ENCODE data around the gene YY1AP1.
"Not testable (repeated sequence)": the region's sequence is repeated elsewhere in the genome, so short reads cannot be mapped to it uniquely, and the experiment has no call there.

Gene YY1AP1

DNA sequence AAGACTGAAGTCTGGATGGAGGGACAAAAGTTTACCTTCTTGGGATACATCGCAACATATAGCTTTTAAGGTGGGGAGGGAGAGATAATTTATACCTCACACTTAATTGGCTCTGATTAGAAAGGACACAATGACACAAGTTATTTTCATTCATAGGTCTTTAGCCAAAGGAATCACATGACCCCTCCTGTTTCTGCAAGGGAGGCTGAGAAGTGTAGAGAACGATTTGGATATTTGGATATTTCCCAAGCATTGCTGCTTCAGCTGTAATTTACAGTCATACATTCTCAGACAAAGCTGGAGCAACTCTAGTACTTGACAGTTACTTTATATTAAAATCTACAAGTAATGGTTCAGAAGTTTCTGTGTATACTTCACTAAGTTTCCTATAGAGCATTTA lies 24.5 kb upstream of the YY1AP1 start:
- DNase-seq (ENCODE audit: low read depth): no peak
- no peak overlapping the region for H3K4me3 ChIP-seq (ENCODE audit: control insufficient read depth, low read depth, low read length)
- TF ChIP-seq, protein P1, sequence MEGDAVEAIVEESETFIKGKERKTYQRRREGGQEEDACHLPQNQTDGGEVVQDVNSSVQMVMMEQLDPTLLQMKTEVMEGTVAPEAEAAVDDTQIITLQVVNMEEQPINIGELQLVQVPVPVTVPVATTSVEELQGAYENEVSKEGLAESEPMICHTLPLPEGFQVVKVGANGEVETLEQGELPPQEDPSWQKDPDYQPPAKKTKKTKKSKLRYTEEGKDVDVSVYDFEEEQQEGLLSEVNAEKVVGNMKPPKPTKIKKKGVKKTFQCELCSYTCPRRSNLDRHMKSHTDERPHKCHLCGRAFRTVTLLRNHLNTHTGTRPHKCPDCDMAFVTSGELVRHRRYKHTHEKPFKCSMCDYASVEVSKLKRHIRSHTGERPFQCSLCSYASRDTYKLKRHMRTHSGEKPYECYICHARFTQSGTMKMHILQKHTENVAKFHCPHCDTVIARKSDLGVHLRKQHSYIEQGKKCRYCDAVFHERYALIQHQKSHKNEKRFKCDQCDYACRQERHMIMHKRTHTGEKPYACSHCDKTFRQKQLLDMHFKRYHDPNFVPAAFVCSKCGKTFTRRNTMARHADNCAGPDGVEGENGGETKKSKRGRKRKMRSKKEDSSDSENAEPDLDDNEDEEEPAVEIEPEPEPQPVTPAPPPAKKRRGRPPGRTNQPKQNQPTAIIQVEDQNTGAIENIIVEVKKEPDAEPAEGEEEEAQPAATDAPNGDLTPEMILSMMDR (conservative IDR thresholded peaks at IDR 0.05; ENCODE audit: control insufficient read depth, insufficient read depth, low read depth, low read length): no peak

DNA sequence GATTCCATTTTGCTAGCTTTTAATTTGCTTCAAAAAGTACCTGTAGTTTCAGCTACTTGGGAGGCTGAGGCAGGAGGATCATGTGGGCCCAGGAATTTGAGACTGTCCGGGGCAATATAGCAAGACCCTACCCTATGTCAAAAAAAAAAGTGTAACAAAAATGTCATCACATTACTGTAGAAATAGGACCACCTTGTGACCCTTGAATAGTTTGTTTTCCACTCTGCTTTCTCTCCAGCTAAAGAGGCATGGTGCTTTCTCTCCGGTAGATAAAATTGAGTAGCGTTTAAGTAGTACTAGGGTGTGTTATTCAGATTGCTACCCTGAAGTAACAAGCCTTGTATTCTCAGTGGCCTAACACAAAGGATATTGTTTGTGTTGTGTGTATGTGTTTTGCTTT lies 24.1 kb upstream of the YY1AP1 start:
- TF ChIP-seq, protein P1 (conservative IDR thresholded peaks at IDR 0.05; ENCODE audit: control insufficient read depth, insufficient read depth, low read depth, low read length): peak; percentile 3
- H3K4me3 ChIP-seq (ENCODE audit: control insufficient read depth, low read depth, low read length); DNase-seq (ENCODE audit: low read depth): not testable (repeated sequence)

GRCh38 chr1:155711457-155711856 lies 22.9 kb upstream of the YY1AP1 start:
- DNase-seq (ENCODE audit: low read depth): peak; percentile 38
- not testable (repeated sequence) for H3K4me3 ChIP-seq (ENCODE audit: control insufficient read depth, low read depth, low read length)

DNA sequence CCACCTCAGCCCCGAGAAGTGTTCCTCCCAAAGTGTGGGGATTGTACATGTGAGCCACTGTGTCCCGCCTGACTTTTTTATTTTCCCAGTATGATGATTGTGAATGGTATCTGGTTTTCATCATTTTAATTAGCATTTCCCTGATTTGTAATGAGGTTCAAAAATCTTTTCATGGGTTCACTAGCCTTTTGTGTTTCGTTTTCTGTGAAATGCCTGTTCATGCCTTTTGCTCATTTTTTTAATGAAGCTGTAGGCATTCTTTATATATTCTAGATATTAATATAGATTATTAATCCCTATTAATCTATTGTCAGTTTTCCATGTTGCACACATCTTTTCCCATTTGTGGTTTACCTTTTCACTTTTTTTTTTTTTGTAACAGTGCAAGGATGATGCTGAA lies 20.8 kb upstream of the YY1AP1 start:
- TF ChIP-seq, protein P1 (conservative IDR thresholded peaks at IDR 0.05; ENCODE audit: control insufficient read depth, insufficient read depth, low read depth, low read length): no peak
- H3K4me3 ChIP-seq (ENCODE audit: control insufficient read depth, low read depth, low read length): no peak overlapping the region
- DNase-seq (ENCODE audit: low read depth): no peak

GRCh38 chr1:155706139-155706538 lies 17.6 kb upstream of the YY1AP1 start:
- TF ChIP-seq, protein P1 (conservative IDR thresholded peaks at IDR 0.05; ENCODE audit: control insufficient read depth, insufficient read depth, low read depth, low read length): no peak
- H3K4me3 ChIP-seq (ENCODE audit: control insufficient read depth, low read depth, low read length): no peak overlapping the region
- DNase-seq (ENCODE audit: low read depth): peak; percentile 66

- H3K4me3 ChIP-seq (ENCODE audit: control insufficient read depth, low read depth, low read length); DNase-seq (ENCODE audit: low read depth): not testable (repeated sequence)
These were observed 15.8 kb upstream of the YY1AP1 start for GRCh38 chr1:155704414-155704813.

- DNase-seq (ENCODE audit: low read depth): no peak
- no peak overlapping the region for H3K4me3 ChIP-seq (ENCODE audit: control insufficient read depth, low read depth, low read length)
- TF ChIP-seq, protein P1 (conservative IDR thresholded peaks at IDR 0.05; ENCODE audit: control insufficient read depth, insufficient read depth, low read depth, low read length): no peak
These were observed 14.6 kb upstream of the YY1AP1 start for GRCh38 chr1:155703216-155703615.

DNA sequence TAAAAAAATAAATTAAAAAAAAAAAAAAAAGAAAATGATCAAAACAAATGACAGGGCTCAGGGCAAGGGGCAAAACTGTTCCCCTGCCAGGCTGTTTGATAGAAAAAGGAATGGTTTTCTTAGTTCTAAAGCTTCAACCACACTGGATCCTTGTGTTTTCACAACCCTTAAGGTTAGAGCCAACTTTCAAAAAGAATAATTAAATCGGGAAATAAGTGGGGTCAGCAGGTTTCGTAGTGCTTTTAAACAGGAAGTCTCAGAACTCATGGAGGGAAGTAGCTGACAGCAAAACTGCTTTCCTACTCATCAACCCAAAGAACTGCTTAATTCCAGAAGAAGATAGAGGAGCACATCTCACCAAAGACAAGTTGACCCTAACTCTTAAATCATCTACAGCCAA lies 13.1 kb upstream of the YY1AP1 start:
- DNase-seq (ENCODE audit: low read depth): not testable (repeated sequence)

DNA sequence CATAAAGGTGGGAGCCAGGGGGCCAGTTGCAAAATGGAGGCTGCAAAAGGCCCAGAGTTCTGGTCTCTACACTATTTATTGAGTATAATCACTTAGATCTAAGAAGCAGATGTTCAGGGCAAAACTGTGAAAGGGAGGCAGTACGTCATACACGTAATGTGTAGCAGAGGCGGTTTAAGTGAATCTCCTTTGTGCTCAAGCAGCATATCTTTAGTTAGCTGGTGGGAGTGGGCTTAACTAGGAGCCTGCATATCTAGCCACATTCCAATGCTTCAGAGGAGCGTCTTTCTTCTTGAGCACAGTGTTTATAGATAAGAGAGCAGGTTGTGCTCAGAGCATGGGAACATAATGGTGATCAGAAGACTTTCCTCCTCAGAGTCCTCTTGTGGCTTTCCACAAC lies 10.5 kb upstream of the YY1AP1 start:
- DNase-seq (ENCODE audit: low read depth): not testable (repeated sequence)

More for the DNA sequence above, 13.1 kb upstream of the YY1AP1 start:
- not testable (repeated sequence) for H3K4me3 ChIP-seq (ENCODE audit: control insufficient read depth, low read depth, low read length)

More for the DNA sequence above, 10.5 kb upstream of the YY1AP1 start:
- not testable (repeated sequence) for H3K4me3 ChIP-seq (ENCODE audit: control insufficient read depth, low read depth, low read length)

All from fibroblast of mammary gland (primary cell).